Astrocyte of the spinal cord (primary cell): ENCODE results near the gene ETDB.
A peak's percentile ranks its signal among the peaks of the same experiment; 100 is the strongest.
"Not testable (repeated sequence)": the region's sequence is repeated elsewhere in the genome, so short reads cannot be mapped to it uniquely, and the experiment has no call there.

Experiments
- DNase-seq: peaks from one replicate; pipeline ENCODE4 v3.0.0; 2011; ENCODE audit warnings: low read depth, low spot score
- H3K4me3 ChIP-seq: 2 replicates; pipeline ENCODE4 v1.5.1; 2011; ENCODE audit warnings: low read depth, mild to moderate bottlenecking, low read length, moderate library complexity
- CTCF ChIP-seq: IDR thresholded peaks from 2 replicates; pipeline ENCODE4 v1.5.1; 2012; ENCODE audit warnings: low read depth, mild to moderate bottlenecking, low read length, inconsistent platforms
- in situ Hi-C: cut with HindIII; loops from 2 replicates; pipeline ENCODE4 v1.10.0; 2017; ENCODE audit warnings: low sequenced_read_pairs

ETDB gene

GRCh38 chrX:135120056-135120576, at the start of gene ETDB:
Gene ETDB (minus strand): TSS chrX:135120526. CDS start chrX:135119261, 1,265 bp downstream.
- H3K4me3 ChIP-seq, in situ Hi-C loops, DNase-seq: not testable (repeated sequence)

- DNase-seq, H3K4me3 ChIP-seq, in situ Hi-C loops: not testable (repeated sequence)
Measured at GRCh38 chrX:135169534-135169933, 49.2 kb upstream of the ETDB start.

- H3K4me3 ChIP-seq: no peak overlapping the region
- no peak for TF ChIP-seq CTCF
- DNase-seq: no peak
- in situ Hi-C loops: no loop called here
Measured at GRCh38 chrX:135168486-135168885, 48.2 kb upstream of the ETDB start.

GRCh38 chrX:135154688-135155087, 34.4 kb upstream of the ETDB start:
- H3K4me3 ChIP-seq, DNase-seq, in situ Hi-C loops: not testable (repeated sequence)

GRCh38 chrX:135126145-135126544, 5.8 kb upstream of the ETDB start:
- in situ Hi-C loops, DNase-seq, H3K4me3 ChIP-seq: not testable (repeated sequence)

GRCh38 chrX:135116064-135116463, 4.3 kb downstream of the ETDB start:
- H3K4me3 ChIP-seq, in situ Hi-C loops, DNase-seq: not testable (repeated sequence)

- in situ Hi-C loops: no loop called here
- no peak for TF ChIP-seq CTCF
- no peak for DNase-seq
- H3K4me3 ChIP-seq: no peak overlapping the region
Measured at GRCh38 chrX:135114392-135114791, 5.9 kb downstream of the ETDB start.

- DNase-seq: no peak
- TF ChIP-seq CTCF: no peak
- in situ Hi-C loops: no loop called here
- no peak overlapping the region for H3K4me3 ChIP-seq
Measured at GRCh38 chrX:135112743-135113142, 7.6 kb downstream of the ETDB start.

GRCh38 chrX:135112096-135112729, 8.1 kb downstream of the ETDB start:
- H3K4me3 ChIP-seq: no peak overlapping the region
- peak; percentile 80 for TF ChIP-seq CTCF
- in situ Hi-C loops: no loop called here
- peak; percentile 22 for DNase-seq
